GM12878 (cell line): ENCODE results near the gene ADAMTSL3. TPM values are rescaled to one million over a fixed set of nuclear protein-coding genes. Genes with fewer than 3 reads are reported as not detected.

Experiments
- CBFB ChIP-seq: IDR thresholded peaks from 2 replicates; pipeline ENCODE4 v1.6.1; 2016; ENCODE audit warnings: antibody characterized with exemption, low read depth
- CBX3 ChIP-seq: fragments of 200-600 bp; sonication (generic); IDR thresholded peaks from 2 replicates; pipeline ENCODE4 v1.6.1; 2016; ENCODE audit warnings: low read depth, borderline replicate concordance
- DPF2 ChIP-seq: fragments of 450-650 bp; IDR thresholded peaks from 2 replicates; pipeline ENCODE4 v1.6.1; 2017; ENCODE audit warnings: mild to moderate bottlenecking
- EP300 ChIP-seq, 2 experiments: fragments of 150-350 bp in 1 of 2; IDR thresholded peaks; 2 replicates each; pipeline ENCODE4 v1.6.1; 2011 to 2012; ENCODE audit warnings: low read depth in 2 of 2, low read length in 2 of 2, borderline replicate concordance in 1 of 2, improper control_type of control experiment in 1 of 2, inconsistent platforms in 1 of 2; ENCODE audit not compliant: control insufficient read depth in 1 of 2
- FOXK2 ChIP-seq: fragments of 450-650 bp; IDR thresholded peaks from 2 replicates; pipeline ENCODE4 v1.6.1; 2017; ENCODE audit warnings: mild to moderate bottlenecking, moderate library complexity
- FOXM1 ChIP-seq: IDR thresholded peaks from 2 replicates; pipeline ENCODE4 v1.6.1; 2012; ENCODE audit warnings: low read depth, mild to moderate bottlenecking, inconsistent platforms, low read length, moderate library complexity
- GATAD2B ChIP-seq: fragments of 450-650 bp; conservative IDR thresholded peaks from 2 replicates; pipeline ENCODE4 v1.6.1; 2017; ENCODE audit warnings: low read depth, mild to moderate bottlenecking, moderate library complexity
- HDAC6 ChIP-seq: fragments of 200-600 bp; sonication (generic); IDR thresholded peaks from one replicate; pipeline ENCODE4 v1.8.0; 2017; ENCODE audit warnings: antibody characterized with exemption; ENCODE audit not compliant: unreplicated experiment
- IKZF2 ChIP-seq, 2 experiments: fragments of 450-650 bp; IDR thresholded peaks; 2 replicates each; pipeline ENCODE4 v1.6.1; 2017; ENCODE audit warnings: mild to moderate bottlenecking in 2 of 2, moderate library complexity in 2 of 2
- IRF4 ChIP-seq: IDR thresholded peaks from 2 replicates; pipeline ENCODE4 v1.6.1; 2011; ENCODE audit warnings: low read depth, low read length
- LARP7 ChIP-seq: fragments of 450-650 bp; IDR thresholded peaks from 2 replicates; pipeline ENCODE4 v1.6.1; 2017; ENCODE audit warnings: mild to moderate bottlenecking
- MEF2A ChIP-seq: IDR thresholded peaks from 2 replicates; pipeline ENCODE4 v1.6.1; 2011; ENCODE audit warnings: low read depth, mild to moderate bottlenecking, low read length, moderate library complexity; ENCODE audit not compliant: insufficient read depth
- PAX5 ChIP-seq: IDR thresholded peaks from 2 replicates; pipeline ENCODE4 v1.6.1; 2011; ENCODE audit warnings: low read depth, low read length, borderline replicate concordance
- PAX8 ChIP-seq: fragments of 450-650 bp; IDR thresholded peaks from 2 replicates; pipeline ENCODE4 v1.6.1; 2017; ENCODE audit warnings: mild to moderate bottlenecking, moderate library complexity
- RB1 ChIP-seq: fragments of 450-650 bp; formaldehyde crosslinking; IDR thresholded peaks from 2 replicates; pipeline ENCODE4 v1.6.1; 2017; ENCODE audit warnings: mild to moderate bottlenecking, borderline replicate concordance
- RUNX3 ChIP-seq: IDR thresholded peaks from 2 replicates; pipeline ENCODE4 v1.6.1; 2012; ENCODE audit warnings: low read length, inconsistent platforms
- SIN3A ChIP-seq: IDR thresholded peaks from 2 replicates; pipeline ENCODE4 v1.6.1; 2012; ENCODE audit warnings: low read depth, low read length, improper control_type of control experiment
- SUPT20H ChIP-seq: IDR thresholded peaks from 2 replicates; pipeline ENCODE4 v1.6.1; 2011; ENCODE audit warnings: low read depth, mild to moderate bottlenecking, low read length, moderate library complexity, borderline replicate concordance; ENCODE audit not compliant: control insufficient read depth
- TCF7 ChIP-seq: IDR thresholded peaks from 2 replicates; pipeline ENCODE4 v1.6.1; 2014; ENCODE audit warnings: antibody characterized with exemption, borderline replicate concordance
- USF2 ChIP-seq: IDR thresholded peaks from 2 replicates; pipeline ENCODE4 v1.6.1; 2011; ENCODE audit warnings: low read depth, low read length, improper control_type of control experiment, borderline replicate concordance
- ZBTB40 ChIP-seq: fragments of 450-650 bp; IDR thresholded peaks from 2 replicates; pipeline ENCODE4 v1.6.1; 2016; ENCODE audit warnings: mild to moderate bottlenecking, moderate library complexity, borderline replicate concordance
- ZNF622 ChIP-seq: fragments of 450-650 bp; IDR thresholded peaks from 2 replicates; pipeline ENCODE4 v1.6.1; 2017; ENCODE audit warnings: mild to moderate bottlenecking, inconsistent platforms
- polyA plus RNA-seq, 11 experiments: library from polyadenylated mRNA; depleted of rRNA in 4 of 11; unstranded in 6 of 11; stranded (reverse) in 5 of 11; fragments of >200 nt; fragmentation: Nextera tagmentation in 4 of 11; fragmentation: Illumina TruSeq in 1 of 11; extraction: Ambion mirVana in 4 of 11; extraction: Trizol in 1 of 11; gene quantifications; 1 replicate in 1 of 11; 2 replicates in 10 of 11; pipeline versions ENCODE4 v1.2.1 to v1.2.3, GENCODE V29; 2011 to 2016; ENCODE audit warnings: inconsistent platforms in 2 of 11, missing spikeins in 2 of 11, low read depth in 1 of 11
- total RNA-seq, 4 experiments: library from RNA; depleted of rRNA in 3 of 4; stranded (reverse); fragments of >200 nt in 3 of 4; fragmentation: Illumina TruSeq in 1 of 4; extraction: Trizol in 1 of 4; gene quantifications; 2 replicates each; pipeline versions ENCODE4 v1.2.1 to v1.2.3, GENCODE V29; 2013 to 2021
- TF ChIP-seq, protein P1 (sequence below): fragments of 450-650 bp; IDR thresholded peaks from 2 replicates; pipeline ENCODE4 v1.6.1; 2017; ENCODE audit warnings: mild to moderate bottlenecking, low read depth, inconsistent platforms; ENCODE audit not compliant: poor library complexity, severe bottlenecking
- TF ChIP-seq, protein P2 (sequence below): fragments of 450-650 bp; IDR thresholded peaks from 2 replicates; pipeline ENCODE4 v1.6.1; 2017; ENCODE audit warnings: low read depth, mild to moderate bottlenecking, moderate library complexity

The ADAMTSL3 gene
- total and polyA plus RNA-seq, 10 of the 15 experiments (the other 5 are each of a cell fraction or from before 2014, with no cell fraction given) = 0.01 to 0.28 (median 0.13) TPM

- TF ChIP-seq ZBTB40 (no peak), PAX8 (no peak), CBFB (no peak), PAX5 (no peak), FOXK2 (no peak), FOXM1 (no peak), RUNX3 (peak; percentile 28; the same call in 1 of the 2 replicates), RB1 (no peak), LARP7 (no peak), USF2 (no peak), EP300 (IDR thresholded peaks at IDR 0.05; ENCODE audit: borderline replicate concordance in 1 of 2, control insufficient read depth in 1 of 2, low read depth in 2 of 2, low read length in 2 of 2) (peak in 1 of 2 experiments; percentile 37; a peak in 1 of 4 replicates), TCF7 (no peak), ZNF622 (no peak), IRF4 (peak; percentile 44; the same call in 1 of the 2 replicates), GATAD2B (no peak), DPF2 (no peak), IKZF2 (IDR thresholded peaks at IDR 0.05) (0 out of 4 replicates have a peak, but pooled peaks of 1 of the 2 experiments have one; percentile 20), HDAC6 (no peak), MEF2A (0 out of 2 replicates have a peak, but pooled peaks have one; percentile 47), CBX3 (no peak), SUPT20H (no peak), SIN3A (no peak)
- TF ChIP-seq, protein P1, sequence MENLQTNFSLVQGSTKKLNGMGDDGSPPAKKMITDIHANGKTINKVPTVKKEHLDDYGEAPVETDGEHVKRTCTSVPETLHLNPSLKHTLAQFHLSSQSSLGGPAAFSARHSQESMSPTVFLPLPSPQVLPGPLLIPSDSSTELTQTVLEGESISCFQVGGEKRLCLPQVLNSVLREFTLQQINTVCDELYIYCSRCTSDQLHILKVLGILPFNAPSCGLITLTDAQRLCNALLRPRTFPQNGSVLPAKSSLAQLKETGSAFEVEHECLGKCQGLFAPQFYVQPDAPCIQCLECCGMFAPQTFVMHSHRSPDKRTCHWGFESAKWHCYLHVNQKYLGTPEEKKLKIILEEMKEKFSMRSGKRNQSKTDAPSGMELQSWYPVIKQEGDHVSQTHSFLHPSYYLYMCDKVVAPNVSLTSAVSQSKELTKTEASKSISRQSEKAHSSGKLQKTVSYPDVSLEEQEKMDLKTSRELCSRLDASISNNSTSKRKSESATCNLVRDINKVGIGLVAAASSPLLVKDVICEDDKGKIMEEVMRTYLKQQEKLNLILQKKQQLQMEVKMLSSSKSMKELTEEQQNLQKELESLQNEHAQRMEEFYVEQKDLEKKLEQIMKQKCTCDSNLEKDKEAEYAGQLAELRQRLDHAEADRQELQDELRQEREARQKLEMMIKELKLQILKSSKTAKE = no peak
- TF ChIP-seq, protein P2, sequence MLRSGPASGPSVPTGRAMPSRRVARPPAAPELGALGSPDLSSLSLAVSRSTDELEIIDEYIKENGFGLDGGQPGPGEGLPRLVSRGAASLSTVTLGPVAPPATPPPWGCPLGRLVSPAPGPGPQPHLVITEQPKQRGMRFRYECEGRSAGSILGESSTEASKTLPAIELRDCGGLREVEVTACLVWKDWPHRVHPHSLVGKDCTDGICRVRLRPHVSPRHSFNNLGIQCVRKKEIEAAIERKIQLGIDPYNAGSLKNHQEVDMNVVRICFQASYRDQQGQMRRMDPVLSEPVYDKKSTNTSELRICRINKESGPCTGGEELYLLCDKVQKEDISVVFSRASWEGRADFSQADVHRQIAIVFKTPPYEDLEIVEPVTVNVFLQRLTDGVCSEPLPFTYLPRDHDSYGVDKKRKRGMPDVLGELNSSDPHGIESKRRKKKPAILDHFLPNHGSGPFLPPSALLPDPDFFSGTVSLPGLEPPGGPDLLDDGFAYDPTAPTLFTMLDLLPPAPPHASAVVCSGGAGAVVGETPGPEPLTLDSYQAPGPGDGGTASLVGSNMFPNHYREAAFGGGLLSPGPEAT = no peak
These were observed 275.0 kb downstream of the ADAMTSL3 start (continued) for GRCh38 chr15:83928878-83929418.
